Astrocyte (in vitro differentiated cells and primary cell): ENCODE data around the gene PRR16. TPM values are rescaled to one million over a fixed set of nuclear protein-coding genes. Genes with fewer than 3 reads are reported as not detected.

Experiments used
- DNase-seq: peaks from one replicate; pipeline ENCODE4 v3.0.0-alpha.2; 2010; ENCODE audit warnings: low read depth
- FAIRE-seq: peaks from 2 replicates; lab custom pipeline; 2011; peaks lifted over from hg19 to GRCh38; lab: Jason Lieb, UNC
- H2AFZ ChIP-seq: 2 replicates; pipeline ENCODE4 v1.6.0; 2012; ENCODE audit warnings: low read depth, low read length, inconsistent platforms
- H3K27ac ChIP-seq: 2 replicates; pipeline ENCODE4 v1.5.1; 2011; ENCODE audit warnings: low read depth, low read length, inconsistent platforms
- H3K27me3 ChIP-seq: 2 replicates; pipeline ENCODE4 v1.6.0; 2011; ENCODE audit warnings: low read length, inconsistent platforms; ENCODE audit not compliant: insufficient read depth
- H3K36me3 ChIP-seq: 2 replicates; pipeline ENCODE4 v1.5.1; 2011; ENCODE audit warnings: low read length, inconsistent platforms; ENCODE audit not compliant: insufficient read depth
- H3K4me1 ChIP-seq: 2 replicates; pipeline ENCODE4 v1.5.1; 2011; ENCODE audit warnings: low read length, inconsistent platforms; ENCODE audit not compliant: insufficient read depth
- H3K4me2 ChIP-seq: 2 replicates; pipeline ENCODE4 v1.6.0; 2012; ENCODE audit warnings: low read length, inconsistent platforms
- H3K4me3 ChIP-seq: 2 replicates; pipeline ENCODE4 v1.5.1; 2011; ENCODE audit warnings: low read depth, mild to moderate bottlenecking, low read length, inconsistent platforms; ENCODE audit not compliant: insufficient read depth
- H3K79me2 ChIP-seq: 2 replicates; pipeline ENCODE4 v1.6.0; 2012; ENCODE audit warnings: mild to moderate bottlenecking, low read length, inconsistent platforms; ENCODE audit not compliant: insufficient read depth
- H3K9ac ChIP-seq: 2 replicates; pipeline ENCODE4 v1.6.0; 2012; ENCODE audit warnings: mild to moderate bottlenecking, low read length, inconsistent platforms
- H3K9me3 ChIP-seq: 2 replicates; pipeline ENCODE4 v1.5.1; 2012; ENCODE audit warnings: low read depth, mild to moderate bottlenecking, low read length, inconsistent platforms; ENCODE audit not compliant: insufficient read depth
- H4K20me1 ChIP-seq: 2 replicates; pipeline ENCODE4 v1.6.0; 2012; ENCODE audit warnings: low read length, inconsistent platforms; ENCODE audit not compliant: insufficient read depth
- H3K27ac Mint-ChIP-seq: one replicate; pipeline ENCODE4 v1.8.0; 2021; ENCODE audit warnings: mild to moderate bottlenecking, mixed read lengths; ENCODE audit not compliant: unreplicated experiment
- H3K27me3 Mint-ChIP-seq: one replicate; pipeline ENCODE4 v1.8.0; 2021; ENCODE audit warnings: low read depth, mixed read lengths; ENCODE audit not compliant: unreplicated experiment
- H3K36me3 Mint-ChIP-seq: one replicate; pipeline ENCODE4 v1.8.0; 2021; ENCODE audit warnings: low read depth, mixed read lengths; ENCODE audit not compliant: unreplicated experiment
- H3K4me1 Mint-ChIP-seq: one replicate; pipeline ENCODE4 v1.8.0; 2021; ENCODE audit warnings: low read depth, mixed read lengths; ENCODE audit not compliant: unreplicated experiment
- H3K4me3 Mint-ChIP-seq: one replicate; pipeline ENCODE4 v1.8.0; 2021; ENCODE audit warnings: mild to moderate bottlenecking, moderate library complexity, mixed read lengths; ENCODE audit not compliant: unreplicated experiment
- H3K9me3 Mint-ChIP-seq: one replicate; pipeline ENCODE4 v1.8.0; 2021; ENCODE audit warnings: mild to moderate bottlenecking, mixed read lengths; ENCODE audit not compliant: unreplicated experiment
- EZH2 ChIP-seq: IDR thresholded peaks from 2 replicates; pipeline ENCODE4 v1.6.1; 2012; ENCODE audit warnings: mild to moderate bottlenecking, low read length, inconsistent platforms; ENCODE audit not compliant: insufficient read depth
- total RNA-seq: library from RNA; stranded (reverse); gene quantifications from 2 replicates; pipeline ENCODE4 v1.2.1, GENCODE V29; 2021
- TF ChIP-seq, protein P1 (sequence below): IDR thresholded peaks from 2 replicates; pipeline ENCODE4 v1.5.1; 2011; ENCODE audit warnings: low read depth, mild to moderate bottlenecking, inconsistent platforms, low read length, moderate library complexity; ENCODE audit not compliant: insufficient read depth

PRR16 gene
- total RNA-seq, 1 donor from 2014 or later, result 9.1 TPM

- peaks cover 4% of the 10 kb centered on the region for H3K79me2 ChIP-seq
- peak; percentile 17 for FAIRE-seq
Measured at GRCh38 chr5:120528609-120529008, 64.5 kb downstream of the PRR16 start.

GRCh38 chr5:120529386-120529785 lies 65.3 kb downstream of the PRR16 start:
- no peak for DNase-seq
- Mint-ChIP-seq H3K27ac (no peak overlapping the region), H3K4me3 (no peak overlapping the region), H3K9me3 (no peaks in the 10 kb centered on the region), H3K27me3 (no peaks in the 10 kb centered on the region), H3K4me1 (peaks cover 6% of the 10 kb centered on the region), H3K36me3 (no peaks in the 10 kb centered on the region)
- no peak overlapping the region for H2AFZ ChIP-seq
- no peaks in the 10 kb centered on the region for H3K9me3 ChIP-seq
- no peak overlapping the region for H3K4me3 ChIP-seq
- H3K36me3 ChIP-seq, result no peaks in the 10 kb centered on the region
- no peaks in the 10 kb centered on the region for H4K20me1 ChIP-seq
- TF ChIP-seq, protein P1, sequence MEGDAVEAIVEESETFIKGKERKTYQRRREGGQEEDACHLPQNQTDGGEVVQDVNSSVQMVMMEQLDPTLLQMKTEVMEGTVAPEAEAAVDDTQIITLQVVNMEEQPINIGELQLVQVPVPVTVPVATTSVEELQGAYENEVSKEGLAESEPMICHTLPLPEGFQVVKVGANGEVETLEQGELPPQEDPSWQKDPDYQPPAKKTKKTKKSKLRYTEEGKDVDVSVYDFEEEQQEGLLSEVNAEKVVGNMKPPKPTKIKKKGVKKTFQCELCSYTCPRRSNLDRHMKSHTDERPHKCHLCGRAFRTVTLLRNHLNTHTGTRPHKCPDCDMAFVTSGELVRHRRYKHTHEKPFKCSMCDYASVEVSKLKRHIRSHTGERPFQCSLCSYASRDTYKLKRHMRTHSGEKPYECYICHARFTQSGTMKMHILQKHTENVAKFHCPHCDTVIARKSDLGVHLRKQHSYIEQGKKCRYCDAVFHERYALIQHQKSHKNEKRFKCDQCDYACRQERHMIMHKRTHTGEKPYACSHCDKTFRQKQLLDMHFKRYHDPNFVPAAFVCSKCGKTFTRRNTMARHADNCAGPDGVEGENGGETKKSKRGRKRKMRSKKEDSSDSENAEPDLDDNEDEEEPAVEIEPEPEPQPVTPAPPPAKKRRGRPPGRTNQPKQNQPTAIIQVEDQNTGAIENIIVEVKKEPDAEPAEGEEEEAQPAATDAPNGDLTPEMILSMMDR, result no peak
- no peak for TF ChIP-seq EZH2
- no peaks in the 10 kb centered on the region for H3K4me1 ChIP-seq
- no peak overlapping the region for H3K4me2 ChIP-seq
- no peak overlapping the region for H3K9ac ChIP-seq
- no peaks in the 10 kb centered on the region for H3K27me3 ChIP-seq
- H3K27ac ChIP-seq, result no peak overlapping the region
- H3K79me2 ChIP-seq, result peaks cover 4% of the 10 kb centered on the region
- FAIRE-seq, result no peak

More at GRCh38 chr5:120528609-120529008, 64.5 kb downstream of the PRR16 start:
- Histone ChIP-seq H2AFZ (no peak overlapping the region), H3K36me3 (no peaks in the 10 kb centered on the region), H4K20me1 (no peaks in the 10 kb centered on the region), H3K27ac (no peak overlapping the region), H3K4me1 (no peaks in the 10 kb centered on the region), H3K27me3 (no peaks in the 10 kb centered on the region), H3K4me3 (no peak overlapping the region), H3K9ac (no peak overlapping the region), H3K9me3 (no peaks in the 10 kb centered on the region), H3K4me2 (no peak overlapping the region)
- TF ChIP-seq EZH2, result no peak
- TF ChIP-seq, protein P1, result no peak
- peak overlapping the region; percentile 62 for H3K27ac Mint-ChIP-seq
- no peaks in the 10 kb centered on the region for H3K27me3 Mint-ChIP-seq
- peaks cover 6% of the 10 kb centered on the region for H3K4me1 Mint-ChIP-seq
- no peaks in the 10 kb centered on the region for H3K36me3 Mint-ChIP-seq
- no peak overlapping the region for H3K4me3 Mint-ChIP-seq
- no peak for DNase-seq
- H3K9me3 Mint-ChIP-seq, result no peaks in the 10 kb centered on the region

DNA sequence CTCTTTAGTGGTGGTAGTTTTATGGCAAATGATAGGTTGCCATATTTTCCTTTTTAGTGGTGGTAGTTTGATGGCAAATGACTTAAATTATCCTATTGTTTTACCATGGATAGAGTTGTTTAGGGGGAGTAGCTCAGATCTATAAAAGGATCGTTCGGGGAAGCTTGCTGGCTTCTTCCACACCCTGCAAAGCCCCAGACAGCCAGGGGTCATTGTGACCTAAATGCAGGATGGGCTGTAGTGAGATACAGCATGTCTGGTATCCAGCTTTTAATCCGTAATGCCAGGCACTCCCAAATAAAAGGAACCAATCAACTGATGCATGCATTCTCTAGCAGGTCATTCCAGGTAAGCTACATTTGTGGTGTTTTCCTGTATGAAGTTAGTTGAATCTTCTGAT lies 67.1 kb downstream of the PRR16 start:
- H3K9me3 Mint-ChIP-seq, result no peaks in the 10 kb centered on the region
- Histone ChIP-seq H2AFZ (no peak overlapping the region), H3K27me3 (no peaks in the 10 kb centered on the region), H3K4me1 (no peaks in the 10 kb centered on the region), H3K27ac (no peak overlapping the region), H3K4me2 (no peak overlapping the region), H3K79me2 (peaks cover 7% of the 10 kb centered on the region), H3K9ac (no peak overlapping the region), H3K36me3 (no peaks in the 10 kb centered on the region), H3K9me3 (no peaks in the 10 kb centered on the region), H4K20me1 (no peaks in the 10 kb centered on the region), H3K4me3 (no peak overlapping the region)
- H3K36me3 Mint-ChIP-seq, result no peaks in the 10 kb centered on the region
- no peak overlapping the region for H3K27ac Mint-ChIP-seq
- TF ChIP-seq, protein P1, result no peak
- no peak for TF ChIP-seq EZH2
- DNase-seq (no peak), FAIRE-seq (no peak)
- H3K4me1 Mint-ChIP-seq, result peaks cover 6% of the 10 kb centered on the region
- no peaks in the 10 kb centered on the region for H3K27me3 Mint-ChIP-seq
- no peak overlapping the region for H3K4me3 Mint-ChIP-seq
